Jurkat, Clone E6-1 (cell line): ENCODE measurements around the gene PTPRU. TPM values are rescaled to one million over a fixed set of nuclear protein-coding genes. Genes with fewer than 3 reads are reported as not detected.
A peak's percentile ranks its signal among the peaks of the same experiment; 100 is the strongest.

ENCODE experiments used
- DNase-seq: peaks from one replicate; pipeline ENCODE4 v3.0.0-alpha.2; 2011; ENCODE audit warnings: low read depth, low spot score
- H3K4me3 ChIP-seq: 2 replicates; pipeline ENCODE4 v1.5.1; 2011; ENCODE audit warnings: mild to moderate bottlenecking, low read length, control low read depth, moderate library complexity
- polyA plus RNA-seq: library from polyadenylated mRNA; unstranded; fragments of >200 nt; gene quantifications from one replicate; pipeline ENCODE4 v1.2.1, GENCODE V29; 2012; ENCODE audit warnings: missing spikeins; ENCODE audit not compliant: insufficient read length, insufficient read depth

Gene PTPRU
- 33.3 TPM for polyA plus RNA-seq

- H3K4me3 ChIP-seq, result peak within 1 kb of the TSS; percentile 70
- DNase-seq, result no peak
Observed at GRCh38 chr1:29235955-29236711, at the start of gene PTPRU. PTPRU (plus strand) TSS chr1:29236522; CDS start chr1:29236645, 123 bp downstream.

- no peak overlapping the region for H3K4me3 ChIP-seq
- DNase-seq, result no peak
Observed at GRCh38 chr1:29186707-29187106, 49.6 kb upstream of the PTPRU start.

GRCh38 chr1:29190718-29191117, 45.6 kb upstream of the PTPRU start:
- no peak overlapping the region for H3K4me3 ChIP-seq
- DNase-seq, result no peak

- H3K4me3 ChIP-seq, result no peak overlapping the region
- no peak for DNase-seq
Observed at GRCh38 chr1:29193879-29194455, 42.4 kb upstream of the PTPRU start.

- H3K4me3 ChIP-seq, result no peak overlapping the region
- DNase-seq, result peak; percentile 60
Observed at GRCh38 chr1:29195881-29196291, 40.4 kb upstream of the PTPRU start.

GRCh38 chr1:29196863-29197589, 39.3 kb upstream of the PTPRU start:
- DNase-seq, result no peak
- no peak overlapping the region for H3K4me3 ChIP-seq

GRCh38 chr1:29197590-29197924, 38.8 kb upstream of the PTPRU start:
- H3K4me3 ChIP-seq, result no peak overlapping the region
- DNase-seq, result peak; percentile 77

GRCh38 chr1:29197993-29198392, 38.3 kb upstream of the PTPRU start:
- DNase-seq, result no peak
- no peak overlapping the region for H3K4me3 ChIP-seq

- H3K4me3 ChIP-seq, result peak overlapping the region; percentile 30
- no peak for DNase-seq
Observed at GRCh38 chr1:29200906-29201594, 35.3 kb upstream of the PTPRU start.

GRCh38 chr1:29201595-29202051, 34.7 kb upstream of the PTPRU start:
- peak; percentile 96 for DNase-seq
- peak overlapping the region; percentile 15; the same call in 1 of the 2 replicates for H3K4me3 ChIP-seq

GRCh38 chr1:29202053-29202452, 34.3 kb upstream of the PTPRU start:
- H3K4me3 ChIP-seq, result peak overlapping the region; percentile 15; the same call in 1 of the 2 replicates
- no peak for DNase-seq

- H3K4me3 ChIP-seq, result no peak overlapping the region
- DNase-seq, result peak; percentile 81
Observed at GRCh38 chr1:29202584-29203340, 33.6 kb upstream of the PTPRU start.

GRCh38 chr1:29208442-29208841, 27.9 kb upstream of the PTPRU start:
- no peak for DNase-seq
- H3K4me3 ChIP-seq, result no peak overlapping the region

GRCh38 chr1:29209173-29209572, 27.1 kb upstream of the PTPRU start:
- no peak overlapping the region for H3K4me3 ChIP-seq
- DNase-seq, result no peak

- no peak for DNase-seq
- no peak overlapping the region for H3K4me3 ChIP-seq
Observed at GRCh38 chr1:29210278-29211085, 25.8 kb upstream of the PTPRU start.

- H3K4me3 ChIP-seq, result no peak overlapping the region
- no peak for DNase-seq
Observed at GRCh38 chr1:29211086-29212030, 25.0 kb upstream of the PTPRU start.

GRCh38 chr1:29213055-29213454, 23.3 kb upstream of the PTPRU start:
- no peak overlapping the region for H3K4me3 ChIP-seq
- no peak for DNase-seq
